Measurements from ENCODE around the gene CNTNAP2.
"Not testable (repeated sequence)": the region's sequence is repeated elsewhere in the genome, so short reads cannot be mapped to it uniquely, and the experiment has no call there.

Gene CNTNAP2

DNA sequence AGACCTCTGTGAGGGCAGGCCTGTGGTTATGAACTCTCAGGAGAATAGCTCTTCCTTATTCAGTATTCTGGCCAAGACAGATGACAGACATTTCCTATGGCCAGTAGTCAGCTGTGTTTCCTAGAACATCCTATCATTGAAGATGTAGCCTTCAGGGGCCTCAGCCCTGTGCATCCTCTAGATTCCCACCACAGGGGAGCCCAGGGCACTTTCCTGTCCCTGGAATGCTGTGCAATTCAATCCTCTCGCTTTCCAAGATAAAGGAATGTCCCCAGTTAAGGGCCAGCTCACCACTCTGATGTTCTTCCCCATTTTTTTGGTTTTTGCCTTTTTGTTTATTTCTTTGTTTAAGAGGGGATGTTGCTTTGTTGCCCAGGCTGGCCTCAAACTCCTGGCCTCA, 1895.2 kb downstream of the CNTNAP2 start:
- no peak for DNase-seq

DNA sequence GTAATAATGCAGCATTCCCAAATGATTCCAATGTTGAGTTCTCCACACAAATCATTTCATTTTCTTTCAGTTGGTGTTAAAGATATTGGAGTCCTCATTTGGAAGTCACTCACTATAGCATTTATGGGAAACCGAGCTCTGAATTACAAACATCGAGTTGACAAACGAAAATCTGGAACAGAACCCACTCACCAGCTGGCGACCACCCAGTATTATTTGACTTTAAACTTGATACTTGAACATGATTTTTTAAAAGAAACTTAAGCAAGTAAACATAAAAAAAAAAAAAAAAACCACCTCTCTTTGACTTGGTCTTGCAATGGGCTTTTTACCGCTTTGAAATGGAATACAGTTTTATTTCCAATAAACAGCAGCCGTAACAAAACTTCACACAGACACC, 1897.4 kb downstream of the CNTNAP2 start:
- DNase-seq, result no peak

DNA sequence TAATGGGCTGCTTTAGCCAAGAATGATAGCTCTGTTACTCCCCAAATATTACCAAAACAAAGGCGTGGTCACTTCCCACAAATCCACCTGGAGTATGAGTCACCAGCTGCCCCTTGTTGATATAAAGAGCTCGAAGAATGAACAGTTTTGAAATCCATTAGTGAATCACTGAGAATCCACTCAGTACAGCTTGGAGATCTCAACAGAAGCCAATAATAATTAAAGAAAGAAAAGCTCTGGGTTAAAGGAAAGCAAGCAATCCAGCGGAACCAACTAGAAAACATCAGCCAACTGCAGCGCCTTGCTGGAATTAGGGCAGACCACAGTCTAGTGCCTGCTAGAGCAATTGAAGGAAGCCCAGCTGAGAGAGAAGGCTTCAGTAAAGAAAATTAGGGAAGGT, 1897.9 kb downstream of the CNTNAP2 start:
- DNase-seq, result no peak

DNA sequence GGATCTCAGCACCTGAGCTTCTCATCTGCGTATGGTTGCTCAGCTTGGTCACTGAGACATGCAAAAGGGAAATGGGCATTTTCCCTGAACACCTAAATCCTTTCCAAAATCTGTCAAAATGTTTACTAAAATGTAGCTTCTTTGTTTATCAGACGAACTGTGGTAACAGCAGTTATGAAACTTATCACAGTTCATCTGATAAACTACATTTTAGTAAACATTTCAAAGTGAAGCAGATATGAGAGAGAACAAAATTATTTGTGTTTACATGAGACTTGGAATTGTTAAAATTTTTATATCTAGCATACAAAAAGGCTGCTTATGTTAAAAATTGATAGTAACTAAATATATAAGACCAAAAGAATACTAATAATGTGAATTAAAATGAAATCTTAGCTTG, 1900.5 kb downstream of the CNTNAP2 start:
- DNase-seq, result no peak

DNA sequence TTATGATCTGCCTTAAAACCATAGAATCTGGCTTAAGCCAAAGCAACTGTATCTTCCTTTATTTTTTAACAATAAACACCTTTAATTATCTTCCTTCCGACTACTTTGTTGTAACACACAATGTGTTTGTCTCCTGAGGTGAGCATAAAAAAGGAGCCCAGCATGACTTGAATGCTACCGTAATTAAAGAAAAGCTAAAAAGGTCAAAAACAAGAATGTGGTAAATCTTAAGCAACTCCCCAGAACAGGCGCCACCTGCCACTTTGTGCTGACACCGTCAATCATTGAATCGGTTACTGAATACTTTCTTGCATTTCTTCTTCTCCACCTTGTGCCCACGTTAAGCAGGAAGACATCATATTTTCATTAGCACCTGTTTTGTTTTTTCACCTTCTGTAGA, 1904.1 kb downstream of the CNTNAP2 start:
- no peak for DNase-seq

DNA sequence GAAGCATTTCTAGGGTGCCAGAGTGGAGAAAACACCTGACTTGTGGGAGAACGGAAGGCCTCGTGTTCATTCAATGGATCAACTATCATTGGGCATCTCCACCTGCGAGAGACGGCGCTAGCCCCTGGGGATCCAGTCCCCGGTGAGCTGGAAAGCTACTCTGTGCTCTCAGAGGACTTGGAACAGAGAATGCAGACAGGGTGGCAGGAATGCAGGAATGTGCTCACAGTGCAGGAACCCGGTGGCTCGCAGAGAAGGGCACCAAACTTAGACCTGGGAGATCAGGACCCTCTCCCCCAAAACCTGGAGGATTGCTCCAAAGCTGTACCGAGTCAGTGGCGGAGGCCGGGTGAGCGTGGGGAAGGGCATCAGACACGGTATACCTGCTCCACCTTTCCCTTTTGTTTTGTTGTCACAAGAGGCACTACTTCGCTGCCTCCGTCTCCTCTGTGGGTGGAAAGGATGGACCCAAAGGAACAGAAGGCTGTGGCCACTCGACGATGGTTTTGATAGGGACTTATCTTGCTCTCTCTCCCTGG, 1905.0 kb downstream of the CNTNAP2 start:
- no peak for DNase-seq

DNA sequence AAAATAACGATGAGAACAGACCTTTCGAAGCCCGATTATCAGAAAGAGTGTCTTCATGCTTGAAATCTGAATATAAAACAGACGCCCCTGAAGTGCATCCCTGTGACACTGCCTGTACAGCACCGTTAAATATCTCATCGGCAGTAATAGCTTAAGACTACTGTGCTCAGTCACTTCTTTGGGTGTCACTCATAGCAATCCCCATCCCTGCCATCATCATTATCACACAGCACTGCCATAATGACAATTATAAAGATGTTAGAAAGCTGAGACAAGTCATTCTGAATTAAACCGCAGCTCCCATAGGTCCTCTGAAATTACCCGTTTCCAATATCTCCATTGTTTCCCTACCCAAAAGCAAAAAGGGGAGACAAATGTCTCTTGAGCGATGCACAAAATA, 1906.2 kb downstream of the CNTNAP2 start:
- DNase-seq, result no peak

DNA sequence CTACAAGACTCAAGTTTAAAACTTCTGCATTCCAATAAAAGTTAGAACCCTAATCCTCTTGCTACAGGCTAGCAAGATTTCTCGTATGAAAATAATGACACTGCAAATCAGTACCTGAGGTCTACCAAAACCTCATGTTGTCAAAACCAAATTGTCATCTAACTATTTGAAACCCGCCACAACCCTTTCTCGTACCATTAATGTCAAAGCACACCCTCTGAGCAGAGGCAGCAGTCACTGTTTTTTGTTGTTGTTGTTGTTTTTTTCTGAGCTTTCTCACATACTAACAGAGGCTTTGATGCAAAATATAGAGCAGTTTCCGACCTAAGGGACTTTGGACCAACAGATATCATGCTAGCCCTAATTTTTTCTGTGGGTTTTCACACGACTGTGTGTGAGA, 1910.1 kb downstream of the CNTNAP2 start:
- no peak for DNase-seq

DNA sequence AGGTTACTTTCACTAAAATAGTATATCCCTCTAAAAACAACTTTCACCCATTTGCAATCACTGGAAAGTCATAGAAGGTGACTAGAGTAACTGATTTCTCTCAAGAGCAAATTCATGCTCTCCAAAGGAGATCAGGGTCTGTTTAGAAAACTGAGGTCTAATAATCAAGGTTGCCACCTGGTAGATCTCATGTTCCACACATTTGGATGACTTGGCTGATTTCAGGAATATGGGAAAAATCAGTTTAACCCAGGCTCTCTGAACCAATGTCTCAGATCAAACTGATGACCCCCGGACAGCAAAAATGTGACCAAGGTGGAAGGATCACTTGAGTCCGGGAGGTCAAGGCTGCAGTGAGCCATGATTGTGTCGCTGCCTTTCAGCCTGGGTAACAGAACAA, 1911.6 kb downstream of the CNTNAP2 start:
- no peak for DNase-seq

DNA sequence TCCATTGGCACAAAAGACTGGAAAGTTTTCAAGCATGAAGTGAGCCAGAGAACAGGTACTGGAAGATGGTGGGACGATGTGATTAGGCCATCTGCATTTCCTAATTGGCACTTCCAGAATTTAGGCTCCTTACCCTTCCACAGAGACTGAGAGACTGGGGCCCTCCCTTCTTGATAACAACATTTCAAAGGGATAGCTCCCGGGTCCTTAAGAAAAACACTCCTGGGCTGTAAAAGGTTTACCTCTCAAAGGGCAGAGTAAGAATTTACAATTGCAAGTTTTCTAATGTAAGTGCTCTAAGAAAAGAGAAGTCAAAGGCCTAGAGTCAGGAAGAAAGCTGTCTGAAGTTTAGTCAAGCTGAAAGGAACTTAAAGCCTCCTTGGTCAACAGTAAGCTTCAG, 1914.4 kb downstream of the CNTNAP2 start:
- DNase-seq, result no peak

DNA sequence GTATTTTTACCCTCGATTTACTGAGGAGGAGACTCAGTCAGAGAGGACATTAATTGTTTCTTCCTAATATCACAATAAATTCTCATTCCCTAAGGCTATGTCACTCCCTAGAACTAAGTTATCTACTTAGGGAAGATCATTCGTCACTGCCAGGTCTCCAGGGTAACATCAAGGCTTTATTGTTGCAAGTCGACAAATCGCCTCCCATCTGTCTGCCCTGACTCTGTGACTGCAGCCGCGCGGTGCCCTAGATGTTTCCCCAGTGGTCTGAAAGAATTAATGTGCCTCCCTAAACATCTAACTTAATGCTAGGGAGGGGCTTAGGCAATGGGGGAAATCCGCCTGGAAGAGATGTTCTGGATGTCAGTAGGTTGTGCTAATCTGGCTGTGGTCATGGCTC, 1915.2 kb downstream of the CNTNAP2 start:
- no peak for DNase-seq

DNA sequence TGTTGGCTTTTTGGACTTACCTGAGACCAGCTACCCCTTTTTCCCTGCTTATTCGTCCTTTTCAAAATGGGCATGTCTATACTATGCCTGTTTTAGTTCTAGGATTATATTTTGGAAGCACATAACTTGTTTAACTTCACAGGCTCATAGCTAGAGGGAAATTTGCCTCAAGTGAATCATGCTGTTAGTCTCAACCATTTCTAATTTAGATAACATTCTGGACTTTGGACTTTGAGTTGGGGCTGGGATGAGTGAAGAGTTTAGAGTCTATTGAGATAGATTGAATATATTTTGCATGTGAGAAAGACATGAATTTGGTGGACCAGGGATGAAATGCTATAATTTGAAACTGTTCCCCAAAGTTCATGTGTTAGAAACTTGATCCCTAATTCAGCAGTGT, 1919.3 kb downstream of the CNTNAP2 start:
- no peak for DNase-seq

DNA sequence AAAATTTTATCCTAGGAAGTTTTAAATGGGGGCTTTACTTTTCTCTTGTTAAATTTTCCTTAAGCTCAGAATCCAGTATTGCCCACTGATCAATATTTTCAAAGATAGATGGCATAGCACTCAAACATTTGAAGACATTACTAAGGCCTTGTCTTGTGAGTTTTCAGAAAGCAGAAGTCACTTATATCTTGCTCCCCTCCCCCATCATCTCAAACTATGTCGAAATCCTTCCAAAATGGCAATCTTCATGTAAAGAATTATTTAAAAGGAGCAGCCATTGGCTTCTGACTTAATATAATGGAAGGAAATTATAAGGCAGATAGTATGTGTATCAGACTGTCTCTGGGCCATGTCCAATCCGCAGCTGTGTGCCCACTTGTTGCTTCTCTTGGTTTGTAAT, 1920.4 kb downstream of the CNTNAP2 start:
- DNase-seq, result no peak

DNA sequence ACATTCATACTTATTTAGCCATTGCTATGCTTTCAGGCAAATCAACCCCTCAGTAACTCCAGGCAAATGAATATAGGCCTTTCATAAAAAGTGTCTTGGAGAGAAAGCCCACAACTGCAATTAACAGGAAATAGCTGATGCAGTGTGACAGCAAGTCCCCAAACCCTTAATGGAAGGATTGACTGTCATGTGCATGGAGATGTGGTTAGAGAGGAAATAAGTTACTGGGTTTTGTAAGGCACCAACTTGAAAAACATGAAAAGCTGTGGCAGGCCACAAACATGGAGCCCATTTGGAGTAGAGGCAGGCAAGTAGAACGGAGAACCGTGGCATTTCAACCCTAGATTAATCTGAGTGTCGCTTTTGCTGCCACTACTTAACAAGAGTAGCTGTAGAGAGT, 1924.6 kb downstream of the CNTNAP2 start:
- no peak for DNase-seq

DNA sequence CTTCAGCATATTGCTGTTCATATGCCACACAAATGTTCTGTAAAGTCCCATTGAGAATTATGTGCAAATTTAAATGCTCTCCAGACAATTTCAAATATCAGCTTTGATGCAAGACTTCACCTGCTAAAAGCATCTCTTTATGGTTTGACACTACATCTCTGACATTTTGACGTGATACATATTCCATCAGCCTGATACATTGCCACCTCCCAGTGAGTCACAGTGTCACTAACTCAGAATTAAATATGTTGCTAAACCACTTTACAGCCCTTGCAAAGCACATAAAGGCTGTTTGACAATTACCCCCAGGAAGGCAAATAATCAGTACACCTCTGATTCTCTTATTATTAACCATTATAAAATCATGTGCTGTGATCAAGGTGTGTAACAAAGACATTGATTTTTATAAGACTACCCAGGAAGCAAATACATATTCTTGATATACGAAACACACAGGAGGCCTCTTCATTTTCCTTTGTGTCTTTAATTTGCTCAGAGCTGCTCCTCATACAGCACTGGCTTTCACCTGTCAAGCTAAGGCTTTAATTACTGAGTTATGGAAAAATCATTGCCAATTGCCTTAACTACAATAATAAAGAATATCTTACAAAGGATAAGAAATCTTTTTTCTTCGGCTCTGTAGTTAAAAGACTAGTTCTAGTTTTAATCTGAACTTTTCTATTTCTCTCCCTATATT, 1926.5 kb downstream of the CNTNAP2 start:
- no peak for DNase-seq

DNA sequence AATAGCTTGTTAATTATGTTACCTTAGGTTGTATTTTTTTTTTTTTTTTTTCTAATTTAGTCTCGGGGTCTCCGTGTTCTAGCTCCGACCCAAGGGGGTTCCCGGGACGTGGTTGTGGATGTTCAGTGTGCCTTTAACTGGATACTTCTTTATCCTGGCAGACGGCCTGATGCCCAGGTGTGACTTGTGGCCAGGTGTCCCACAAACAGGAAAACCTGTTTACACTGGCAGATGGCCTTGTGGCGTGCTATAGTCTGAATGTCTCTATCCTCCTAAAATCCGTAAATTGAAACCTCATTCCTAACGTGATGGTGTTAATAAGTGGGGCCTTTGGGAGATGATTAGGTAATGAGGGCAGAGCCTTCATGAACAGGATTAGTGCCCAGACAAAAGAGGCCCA, 1927.6 kb downstream of the CNTNAP2 start:
- no peak for DNase-seq

DNA sequence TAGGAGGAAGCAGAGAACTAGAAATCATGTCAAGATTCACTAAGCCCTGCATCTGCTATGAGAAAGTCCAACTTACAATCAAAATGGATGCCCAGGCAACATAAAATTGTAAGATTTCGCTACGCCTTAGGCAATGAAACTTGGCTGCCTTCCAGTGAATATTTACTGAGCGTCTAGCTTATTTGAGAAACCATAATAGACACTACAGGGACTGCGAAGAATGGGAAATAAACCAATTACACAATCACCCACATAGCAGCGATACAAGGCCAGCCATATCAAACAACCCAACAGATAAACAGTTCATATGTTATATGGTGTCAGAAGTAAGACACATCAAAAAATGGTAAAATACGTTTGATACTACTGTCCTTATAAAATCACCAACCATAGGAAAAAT, 1928.9 kb downstream of the CNTNAP2 start:
- no peak for DNase-seq

DNA sequence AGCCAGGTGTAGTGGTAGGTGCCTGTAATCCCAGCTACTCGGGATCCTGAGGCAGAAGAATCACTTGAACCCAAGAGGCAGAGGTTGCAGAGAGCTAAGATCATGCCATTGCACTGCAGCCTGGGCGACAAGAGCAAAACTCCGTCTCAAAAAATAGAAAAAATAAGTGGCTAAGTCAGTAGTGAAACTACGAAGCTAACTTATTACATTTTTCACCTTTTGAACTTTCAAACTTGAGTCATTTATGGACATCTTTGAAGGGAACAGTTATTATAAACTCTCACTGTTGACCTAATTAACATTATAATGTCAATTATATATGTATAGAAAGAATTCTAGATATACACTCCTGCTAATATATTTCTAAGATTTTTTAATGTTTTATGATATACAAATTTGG, 1932.5 kb downstream of the CNTNAP2 start:
- no peak for DNase-seq

DNA sequence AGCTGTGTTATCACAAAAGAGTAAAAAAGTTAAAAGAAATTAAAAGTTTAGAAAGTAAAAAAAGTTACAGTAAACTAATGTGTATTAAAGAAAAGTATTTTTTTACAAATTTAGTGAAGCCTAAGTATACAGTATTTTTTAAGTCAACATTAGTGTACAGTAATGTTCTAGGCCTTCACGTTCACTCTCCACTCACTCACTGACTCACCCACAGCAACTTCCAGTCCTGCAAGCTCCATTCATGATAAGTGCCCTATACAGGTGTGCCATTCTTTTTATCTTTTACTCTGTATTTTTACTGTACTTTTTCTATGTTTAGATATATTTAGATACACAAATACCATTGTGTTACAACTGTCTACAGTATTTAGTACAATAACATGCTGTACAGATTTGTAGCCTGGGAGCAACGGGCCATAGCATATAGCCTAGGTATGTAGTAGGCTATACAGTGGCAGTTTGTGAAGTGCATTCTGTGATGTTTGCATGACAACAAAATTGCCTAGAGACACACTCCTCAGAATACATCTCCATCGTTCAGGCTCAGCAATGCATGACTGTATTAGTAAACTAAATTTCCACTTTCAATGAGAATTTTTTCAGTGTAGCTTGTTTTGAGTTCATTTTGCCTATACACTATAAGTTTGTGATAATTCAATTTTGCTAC, 1934.0 kb downstream of the CNTNAP2 start:
- DNase-seq, result no peak

DNA sequence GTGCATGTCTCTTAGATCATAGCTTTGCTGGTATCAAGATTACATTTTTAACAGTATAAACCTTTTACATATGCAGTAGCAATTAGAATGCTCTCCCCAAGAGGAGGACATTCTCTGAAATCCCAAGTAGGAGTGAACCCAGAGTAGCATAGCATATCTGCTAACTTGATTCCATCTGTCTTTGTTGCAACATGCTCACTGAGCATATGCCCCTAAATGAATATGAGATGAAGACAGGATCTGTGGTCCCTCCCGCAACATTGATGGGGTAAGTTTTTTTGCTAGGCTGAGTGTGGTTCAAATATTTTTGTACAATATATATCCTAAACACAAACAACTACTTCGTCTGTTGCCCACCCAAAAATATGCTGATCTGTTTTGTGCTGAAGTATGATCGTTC, 1939.8 kb downstream of the CNTNAP2 start:
- DNase-seq, result no peak

DNA sequence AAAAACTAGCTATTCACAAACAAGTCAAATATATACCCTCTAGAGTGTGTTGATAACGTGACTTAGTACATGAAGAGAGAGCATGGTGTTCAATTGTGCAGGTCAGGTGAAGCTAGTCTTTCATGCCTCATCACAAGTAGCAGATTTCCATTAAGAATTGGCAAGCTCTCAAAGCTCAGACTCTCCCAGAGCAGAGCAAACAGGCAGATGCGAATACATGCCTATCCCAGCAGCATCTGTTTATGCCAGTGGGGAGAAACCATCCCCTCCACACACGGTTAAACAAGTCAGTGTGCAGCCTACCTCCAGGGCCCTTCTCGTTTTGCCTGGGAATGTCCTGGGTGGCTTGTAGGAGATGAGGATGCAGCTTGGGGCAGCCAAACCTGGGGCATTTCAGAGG, 1941.5 kb downstream of the CNTNAP2 start:
- no peak for DNase-seq

DNA sequence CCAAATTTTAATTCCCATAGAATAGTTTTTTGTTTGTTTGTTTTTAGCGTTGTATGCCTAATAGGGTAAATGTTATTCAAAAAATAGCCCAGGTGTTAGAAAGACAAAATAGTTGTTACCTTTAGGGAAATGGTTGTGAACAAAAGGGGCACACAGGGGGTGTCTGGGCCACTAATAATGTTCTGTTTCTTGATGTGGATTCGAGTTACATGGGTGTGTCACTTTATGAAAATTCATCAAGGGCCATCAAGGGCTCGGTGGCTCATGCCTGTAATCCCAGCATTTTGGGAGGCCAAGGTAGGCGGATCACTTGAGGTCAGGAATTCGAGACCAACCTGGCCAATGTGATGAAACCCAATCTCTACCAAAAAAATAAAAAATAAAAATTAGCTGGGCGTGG, 1942.2 kb downstream of the CNTNAP2 start:
- no peak for DNase-seq

DNA sequence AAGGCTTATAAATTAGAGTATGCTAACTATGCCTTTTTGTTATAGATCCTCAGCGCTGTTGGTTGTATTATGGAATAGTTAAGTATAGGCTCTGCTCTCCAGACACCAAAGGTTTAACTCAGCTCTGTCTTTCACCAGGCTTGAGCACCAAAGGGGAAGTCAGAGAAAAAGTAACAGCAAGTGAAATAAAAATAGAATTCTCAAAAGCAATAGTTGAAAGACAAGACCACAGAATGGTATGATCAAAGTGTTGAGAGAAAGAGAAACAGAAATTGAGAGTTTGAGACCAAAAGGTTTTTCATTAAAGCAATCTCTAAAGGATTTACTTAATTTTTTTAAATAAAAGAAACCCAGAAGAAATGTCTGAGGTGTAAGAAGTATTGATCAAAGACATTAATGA, 1944.1 kb downstream of the CNTNAP2 start:
- no peak for DNase-seq

DNA sequence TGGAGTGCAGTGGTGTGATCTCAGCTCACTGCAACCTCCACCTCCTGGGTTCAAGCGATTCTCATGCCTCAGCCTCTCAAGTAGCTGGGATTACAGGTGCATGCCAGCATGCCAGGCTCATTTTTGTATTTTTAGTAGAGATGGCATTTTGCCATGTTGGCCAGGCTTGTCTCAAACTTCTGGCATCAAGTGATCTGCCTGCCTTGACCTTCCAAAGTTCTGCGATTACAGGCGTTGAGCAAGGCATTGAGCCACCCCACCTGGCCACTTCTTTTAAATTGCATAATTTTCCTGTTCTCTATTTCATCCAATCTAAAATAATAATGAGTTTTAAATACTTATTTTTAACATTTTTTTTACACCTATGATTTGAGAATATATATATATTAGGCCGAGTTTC, 1961.5 kb downstream of the CNTNAP2 start:
- not testable (repeated sequence) for DNase-seq

Measured in hippocampal formation (tissue), 2 donors.